ENCODE measurements around the gene TPSAB1. TPM values are rescaled to one million over a fixed set of nuclear protein-coding genes. Genes with fewer than 3 reads are reported as not detected.
"Not testable (repeated sequence)": the region's sequence is repeated elsewhere in the genome, so short reads cannot be mapped to it uniquely, and the experiment has no call there.

Gene TPSAB1
- total RNA-seq, 2 experiments from 2014 or later: not detected

- H3K4me3 ChIP-seq (ENCODE audit: low read depth, low read length, poor library complexity, severe bottlenecking); H3K36me3 ChIP-seq (ENCODE audit: insufficient read depth, low read length); H3K27ac ChIP-seq (ENCODE audit: low read depth, low read length, poor library complexity, severe bottlenecking); H3K4me2 ChIP-seq (ENCODE audit: low read length); CTCF ChIA-PET (ENCODE audit: unreplicated experiment); H3K79me2 ChIP-seq (ENCODE audit: insufficient read depth, low read depth, low read length); H2AFZ ChIP-seq (ENCODE audit: low read length); H4K20me1 ChIP-seq (ENCODE audit: insufficient read depth, low read length); BruUV-seq (replicated peaks); POLR2A ChIA-PET; intact Hi-C loops (cut with micrococcal nuclease; ENCODE audit: unreplicated experiment); H3K9me3 ChIP-seq (ENCODE audit: low read length); H3K9me2 ChIP-seq (ENCODE audit: insufficient read depth, low read length); H3K4me1 ChIP-seq (ENCODE audit: insufficient read depth, low read length, poor library complexity, severe bottlenecking); DNase-seq (ENCODE audit: low spot score): not testable (repeated sequence)
Measured at GRCh38 chr16:1243907-1244850, 3.7 kb downstream of the TPSAB1 start.

DNA sequence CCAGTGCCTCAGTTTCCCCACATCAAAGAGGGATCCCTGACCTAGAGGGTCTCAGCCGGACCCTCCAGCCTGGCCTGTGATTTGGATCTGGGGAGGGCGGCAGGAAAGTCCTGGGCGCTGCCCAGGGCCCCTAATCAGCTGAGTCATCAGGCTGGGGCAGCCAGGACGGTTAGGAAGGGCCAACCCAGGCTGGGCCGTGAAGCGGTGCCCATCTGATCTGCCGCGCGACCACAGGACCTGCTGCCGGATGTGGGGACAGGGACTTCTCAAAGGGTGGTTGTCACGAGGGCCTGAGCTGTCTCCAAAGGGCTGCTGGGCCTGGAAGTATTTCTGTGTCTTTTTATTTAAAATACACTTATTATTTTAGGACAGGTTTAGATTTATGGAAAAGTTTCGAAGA, 4.4 kb downstream of the TPSAB1 start:
- no peak overlapping the region for H3K4me3 ChIP-seq (ENCODE audit: low read depth, low read length, poor library complexity, severe bottlenecking)
- H3K4me2 ChIP-seq (ENCODE audit: low read length): no peak overlapping the region
- BruUV-seq (replicated peaks): no TSS peak
- POLR2A ChIA-PET: no interaction called here
- no peaks in the 10 kb centered on the region for H3K4me1 ChIP-seq (ENCODE audit: insufficient read depth, low read length, poor library complexity, severe bottlenecking)
- TF ChIP-seq, protein P1, sequence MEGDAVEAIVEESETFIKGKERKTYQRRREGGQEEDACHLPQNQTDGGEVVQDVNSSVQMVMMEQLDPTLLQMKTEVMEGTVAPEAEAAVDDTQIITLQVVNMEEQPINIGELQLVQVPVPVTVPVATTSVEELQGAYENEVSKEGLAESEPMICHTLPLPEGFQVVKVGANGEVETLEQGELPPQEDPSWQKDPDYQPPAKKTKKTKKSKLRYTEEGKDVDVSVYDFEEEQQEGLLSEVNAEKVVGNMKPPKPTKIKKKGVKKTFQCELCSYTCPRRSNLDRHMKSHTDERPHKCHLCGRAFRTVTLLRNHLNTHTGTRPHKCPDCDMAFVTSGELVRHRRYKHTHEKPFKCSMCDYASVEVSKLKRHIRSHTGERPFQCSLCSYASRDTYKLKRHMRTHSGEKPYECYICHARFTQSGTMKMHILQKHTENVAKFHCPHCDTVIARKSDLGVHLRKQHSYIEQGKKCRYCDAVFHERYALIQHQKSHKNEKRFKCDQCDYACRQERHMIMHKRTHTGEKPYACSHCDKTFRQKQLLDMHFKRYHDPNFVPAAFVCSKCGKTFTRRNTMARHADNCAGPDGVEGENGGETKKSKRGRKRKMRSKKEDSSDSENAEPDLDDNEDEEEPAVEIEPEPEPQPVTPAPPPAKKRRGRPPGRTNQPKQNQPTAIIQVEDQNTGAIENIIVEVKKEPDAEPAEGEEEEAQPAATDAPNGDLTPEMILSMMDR (conservative IDR thresholded peaks at IDR 0.05; ENCODE audit: low read length): no peak
- no peak for TF ChIP-seq EZH2phosphoT487 (IDR thresholded peaks at IDR 0.05; ENCODE audit: borderline replicate concordance, low read depth, low read length)
- H3K9me3 ChIP-seq (ENCODE audit: low read length): no peaks in the 10 kb centered on the region
- no peaks in the 10 kb centered on the region for H3K9me2 ChIP-seq (ENCODE audit: insufficient read depth, low read length)
- H3K79me2 ChIP-seq (ENCODE audit: insufficient read depth, low read depth, low read length): no peaks in the 10 kb centered on the region
- H3K27ac ChIP-seq (ENCODE audit: low read depth, low read length, poor library complexity, severe bottlenecking): no peak overlapping the region
- no peaks in the 10 kb centered on the region for H3K36me3 ChIP-seq (ENCODE audit: insufficient read depth, low read length)
- no peak overlapping the region for H2AFZ ChIP-seq (ENCODE audit: low read length)
- DNase-seq (ENCODE audit: low spot score): no peak
- H4K20me1 ChIP-seq (ENCODE audit: insufficient read depth, low read length): no peaks in the 10 kb centered on the region
- intact Hi-C loops (cut with micrococcal nuclease; ENCODE audit: unreplicated experiment): no loop called here
- CTCF ChIA-PET (ENCODE audit: unreplicated experiment): no interaction called here

DNA sequence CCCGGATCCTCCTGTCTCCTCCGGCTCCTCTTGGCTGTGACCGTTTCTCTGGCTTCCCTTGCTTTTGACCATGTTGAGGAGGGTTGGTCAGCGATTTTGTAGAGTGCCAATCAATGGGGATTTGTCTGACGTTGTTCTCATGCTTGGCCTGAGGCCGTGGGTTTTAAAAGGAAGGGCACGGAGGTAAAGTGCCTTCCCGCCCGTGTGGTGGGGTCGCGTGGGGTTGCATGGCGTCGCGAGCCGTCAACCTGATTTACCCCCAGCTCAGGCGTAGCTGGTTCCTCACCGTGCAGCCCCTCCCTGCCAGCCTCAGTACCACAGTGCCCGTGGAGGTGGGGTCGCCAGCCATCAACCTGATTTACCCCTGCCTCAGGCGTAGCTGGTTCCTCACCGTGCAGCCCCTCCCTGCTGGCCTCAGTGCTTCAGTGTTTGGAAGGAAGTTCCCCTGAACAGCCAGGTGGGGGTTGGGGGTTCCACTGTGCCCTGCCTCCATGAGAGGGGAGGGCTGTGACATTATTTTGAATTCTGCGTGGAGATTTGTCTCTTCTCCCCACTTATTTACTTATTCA, 5.0 kb downstream of the TPSAB1 start:
- ChIA-PET CTCF (ENCODE audit: unreplicated experiment) (no interaction called here), POLR2A (no interaction called here)
- Histone ChIP-seq H3K4me3 (ENCODE audit: low read depth, low read length, poor library complexity, severe bottlenecking) (no peak overlapping the region), H3K79me2 (ENCODE audit: insufficient read depth, low read depth, low read length) (no peaks in the 10 kb centered on the region), H3K36me3 (ENCODE audit: insufficient read depth, low read length) (no peaks in the 10 kb centered on the region), H3K9me3 (ENCODE audit: low read length) (no peaks in the 10 kb centered on the region), H2AFZ (ENCODE audit: low read length) (no peak overlapping the region), H4K20me1 (ENCODE audit: insufficient read depth, low read length) (no peaks in the 10 kb centered on the region), H3K27ac (ENCODE audit: low read depth, low read length, poor library complexity, severe bottlenecking) (no peak overlapping the region), H3K9me2 (ENCODE audit: insufficient read depth, low read length) (no peaks in the 10 kb centered on the region), H3K4me2 (ENCODE audit: low read length) (no peak overlapping the region), H3K4me1 (ENCODE audit: insufficient read depth, low read length, poor library complexity, severe bottlenecking) (no peaks in the 10 kb centered on the region)
- DNase-seq (ENCODE audit: low spot score): no peak
- BruUV-seq (replicated peaks): no TSS peak
- TF ChIP-seq, protein P1 (conservative IDR thresholded peaks at IDR 0.05; ENCODE audit: low read length): no peak
- TF ChIP-seq EZH2phosphoT487 (IDR thresholded peaks at IDR 0.05; ENCODE audit: borderline replicate concordance, low read depth, low read length): no peak
- intact Hi-C loops (cut with micrococcal nuclease; ENCODE audit: unreplicated experiment): no loop called here

- H2AFZ ChIP-seq (ENCODE audit: low read length); H3K27ac ChIP-seq (ENCODE audit: low read depth, low read length, poor library complexity, severe bottlenecking); intact Hi-C loops (cut with micrococcal nuclease; ENCODE audit: unreplicated experiment); BruUV-seq (replicated peaks); H3K9me2 ChIP-seq (ENCODE audit: insufficient read depth, low read length); DNase-seq (ENCODE audit: low spot score); H3K4me1 ChIP-seq (ENCODE audit: insufficient read depth, low read length, poor library complexity, severe bottlenecking); H3K36me3 ChIP-seq (ENCODE audit: insufficient read depth, low read length); CTCF ChIA-PET (ENCODE audit: unreplicated experiment); H4K20me1 ChIP-seq (ENCODE audit: insufficient read depth, low read length); POLR2A ChIA-PET; H3K4me2 ChIP-seq (ENCODE audit: low read length); H3K9me3 ChIP-seq (ENCODE audit: low read length); H3K4me3 ChIP-seq (ENCODE audit: low read depth, low read length, poor library complexity, severe bottlenecking); H3K79me2 ChIP-seq (ENCODE audit: insufficient read depth, low read depth, low read length): not testable (repeated sequence)
Measured at GRCh38 chr16:1247903-1248537, 7.5 kb downstream of the TPSAB1 start.

Measured in OCI-LY7 (cell line).